ENCODE data around the gene LRRK1.
A peak's percentile ranks its signal among the peaks of the same experiment; 100 is the strongest.

Gene LRRK1

GRCh38 chr15:100951965-100952364 is 32.8 kb downstream of the LRRK1 start:
- H3K4me2 ChIP-seq (ENCODE audit: insufficient read depth, low read length, poor library complexity, severe bottlenecking): no peak overlapping the region
- no peak overlapping the region for H3K9ac ChIP-seq (ENCODE audit: low read depth, low read length, poor library complexity)
- H3K4ac ChIP-seq (ENCODE audit: low read length): no peak overlapping the region
- H3K4me3 ChIP-seq (ENCODE audit: low read length in 2 of 2): no peak overlapping the region
- no peak overlapping the region for H2AK5ac ChIP-seq (ENCODE audit: low read depth, low read length)
- H2BK12ac ChIP-seq (ENCODE audit: low read length): no peak overlapping the region
- no peak overlapping the region for H4K8ac ChIP-seq (ENCODE audit: low read depth, low read length)
- H2BK120ac ChIP-seq (ENCODE audit: low read depth, low read length): no peak overlapping the region
- WGBS, 2 donors (ENCODE audit: extremely low coverage in 2 of 2, insufficient read length in 2 of 2, insufficient replicate concordance in 1 of 2): no CpG with 5 or more reads among the region's 5 CpGs
- H2AFZ ChIP-seq (ENCODE audit: low read length): no peak overlapping the region
- H2BK5ac ChIP-seq (ENCODE audit: low read length): no peak overlapping the region
- H3K79me1 ChIP-seq (ENCODE audit: low read depth, low read length): no peaks in the 10 kb centered on the region
- no peak overlapping the region for H3K18ac ChIP-seq (ENCODE audit: low read length)
- H3K27me3 ChIP-seq (ENCODE audit: control insufficient read depth in 3 of 3, insufficient read depth in 3 of 3, low read depth in 1 of 3, low read length in 3 of 3): no peaks in the 10 kb centered on the region
- no peak overlapping the region for H4K91ac ChIP-seq (ENCODE audit: low read depth, low read length, poor library complexity)
- no peaks in the 10 kb centered on the region for H3K36me3 ChIP-seq (replicated peaks in 1 of 2; ENCODE audit: control insufficient read depth in 2 of 2, insufficient read depth in 2 of 2, low read length in 2 of 2)
- H3K14ac ChIP-seq (ENCODE audit: low read length): no peak overlapping the region
- no peak overlapping the region for H3K27ac ChIP-seq (replicated peaks; ENCODE audit: low read length)
- no peak overlapping the region for H3K23ac ChIP-seq (ENCODE audit: low read depth, low read length, poor library complexity)
- peaks cover 0 to 2% of the 10 kb centered on the region in 2 donors for H3K9me3 ChIP-seq (replicated peaks in 1 of 2; ENCODE audit: control insufficient read depth in 2 of 2, insufficient read depth in 1 of 2, low read depth in 1 of 2, low read length in 2 of 2)
- H3K4me1 ChIP-seq (ENCODE audit: control insufficient read depth in 2 of 2, insufficient read depth in 1 of 2, low read depth in 1 of 2, low read length in 2 of 2): no peaks in the 10 kb centered on the region
- DNase-seq (ENCODE audit: low spot score): no peak
- H2BK15ac ChIP-seq (ENCODE audit: low read length): no peak overlapping the region

DNA sequence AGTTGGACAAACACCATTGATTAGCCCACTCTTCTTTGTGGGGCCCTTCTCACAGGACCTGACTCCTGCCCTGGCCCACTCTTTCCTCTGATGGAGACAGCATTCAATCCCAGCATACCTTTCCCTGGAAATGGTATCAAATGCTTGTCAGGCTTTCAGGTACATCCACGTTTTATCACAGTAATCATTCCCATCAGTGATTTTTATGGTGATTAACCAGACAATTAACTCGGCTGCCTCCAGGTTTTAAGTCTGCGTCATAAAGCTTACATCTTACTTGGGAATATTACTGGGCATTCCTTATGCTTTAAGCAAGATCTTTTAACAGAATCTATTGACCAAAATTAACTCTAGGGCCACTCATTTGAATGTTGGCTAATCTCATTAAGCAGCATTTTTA is 33.4 kb downstream of the LRRK1 start:
- Histone ChIP-seq H2BK15ac (ENCODE audit: low read length) (no peak overlapping the region), H3K9me3 (replicated peaks in 1 of 2; ENCODE audit: control insufficient read depth in 2 of 2, insufficient read depth in 1 of 2, low read depth in 1 of 2, low read length in 2 of 2) (peaks cover 0 to 2% of the 10 kb centered on the region in 2 donors), H3K4ac (ENCODE audit: low read length) (no peak overlapping the region), H2AFZ (ENCODE audit: low read length) (no peak overlapping the region), H3K27me3 (ENCODE audit: control insufficient read depth in 3 of 3, insufficient read depth in 3 of 3, low read depth in 1 of 3, low read length in 3 of 3) (no peaks in the 10 kb centered on the region), H4K8ac (ENCODE audit: low read depth, low read length) (no peak overlapping the region), H2BK5ac (ENCODE audit: low read length) (no peak overlapping the region), H3K4me1 (ENCODE audit: control insufficient read depth in 2 of 2, insufficient read depth in 1 of 2, low read depth in 1 of 2, low read length in 2 of 2) (no peaks in the 10 kb centered on the region), H3K9ac (ENCODE audit: low read depth, low read length, poor library complexity) (no peak overlapping the region), H3K18ac (ENCODE audit: low read length) (no peak overlapping the region), H3K27ac (replicated peaks; ENCODE audit: low read length) (no peak overlapping the region), H3K36me3 (replicated peaks in 1 of 2; ENCODE audit: control insufficient read depth in 2 of 2, insufficient read depth in 2 of 2, low read length in 2 of 2) (no peaks in the 10 kb centered on the region), H3K4me3 (ENCODE audit: low read length in 2 of 2) (no peak overlapping the region), H2BK12ac (ENCODE audit: low read length) (no peak overlapping the region), H2AK5ac (ENCODE audit: low read depth, low read length) (no peak overlapping the region), H3K4me2 (ENCODE audit: insufficient read depth, low read length, poor library complexity, severe bottlenecking) (no peak overlapping the region), H3K23ac (ENCODE audit: low read depth, low read length, poor library complexity) (no peak overlapping the region), H2BK120ac (ENCODE audit: low read depth, low read length) (no peak overlapping the region), H3K79me1 (ENCODE audit: low read depth, low read length) (no peaks in the 10 kb centered on the region), H3K14ac (ENCODE audit: low read length) (no peak overlapping the region), H4K91ac (ENCODE audit: low read depth, low read length, poor library complexity) (no peak overlapping the region)
- DNase-seq (ENCODE audit: low spot score): no peak
- WGBS, 2 donors (ENCODE audit: extremely low coverage in 2 of 2, insufficient read length in 2 of 2, insufficient replicate concordance in 1 of 2): no CpG with 5 or more reads among the region's 3 CpGs

DNA sequence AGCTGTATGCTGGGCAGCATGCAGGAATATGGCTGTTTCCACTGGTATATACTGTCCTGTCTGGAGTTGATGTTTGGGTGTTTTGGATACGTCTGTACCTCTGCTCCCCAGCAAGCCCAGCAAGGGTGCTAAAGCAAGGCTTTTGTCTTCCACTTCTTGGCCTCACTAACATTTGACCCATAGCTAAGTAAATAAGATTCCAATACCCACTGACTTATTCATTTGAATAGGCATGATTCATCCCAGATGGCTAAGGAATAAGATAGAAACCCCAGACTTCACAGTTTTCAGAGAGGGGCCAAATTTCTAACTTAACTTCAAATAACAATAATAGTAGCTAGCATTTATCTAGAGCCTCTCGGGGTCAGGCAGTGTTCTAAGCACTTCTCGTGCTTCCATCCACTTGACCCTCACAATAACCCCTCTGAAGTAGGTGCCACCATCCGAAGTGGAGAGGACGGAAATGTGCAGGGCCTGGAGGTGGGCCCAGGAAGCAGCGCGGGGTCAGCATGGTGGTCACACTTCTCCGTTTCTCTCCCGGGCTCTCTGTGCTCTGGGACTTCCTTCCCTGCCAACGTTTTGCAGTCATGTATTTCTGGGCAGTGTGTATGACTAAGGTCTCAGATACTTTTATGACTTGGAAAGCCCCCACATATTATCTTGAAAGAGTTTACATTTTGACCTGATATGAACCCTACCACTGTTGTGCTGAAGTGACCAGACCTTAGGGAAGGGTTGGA is 39.3 kb downstream of the LRRK1 start:
- no peak overlapping the region for H3K4ac ChIP-seq (ENCODE audit: low read length)
- no peak for DNase-seq (ENCODE audit: low spot score)

DNA sequence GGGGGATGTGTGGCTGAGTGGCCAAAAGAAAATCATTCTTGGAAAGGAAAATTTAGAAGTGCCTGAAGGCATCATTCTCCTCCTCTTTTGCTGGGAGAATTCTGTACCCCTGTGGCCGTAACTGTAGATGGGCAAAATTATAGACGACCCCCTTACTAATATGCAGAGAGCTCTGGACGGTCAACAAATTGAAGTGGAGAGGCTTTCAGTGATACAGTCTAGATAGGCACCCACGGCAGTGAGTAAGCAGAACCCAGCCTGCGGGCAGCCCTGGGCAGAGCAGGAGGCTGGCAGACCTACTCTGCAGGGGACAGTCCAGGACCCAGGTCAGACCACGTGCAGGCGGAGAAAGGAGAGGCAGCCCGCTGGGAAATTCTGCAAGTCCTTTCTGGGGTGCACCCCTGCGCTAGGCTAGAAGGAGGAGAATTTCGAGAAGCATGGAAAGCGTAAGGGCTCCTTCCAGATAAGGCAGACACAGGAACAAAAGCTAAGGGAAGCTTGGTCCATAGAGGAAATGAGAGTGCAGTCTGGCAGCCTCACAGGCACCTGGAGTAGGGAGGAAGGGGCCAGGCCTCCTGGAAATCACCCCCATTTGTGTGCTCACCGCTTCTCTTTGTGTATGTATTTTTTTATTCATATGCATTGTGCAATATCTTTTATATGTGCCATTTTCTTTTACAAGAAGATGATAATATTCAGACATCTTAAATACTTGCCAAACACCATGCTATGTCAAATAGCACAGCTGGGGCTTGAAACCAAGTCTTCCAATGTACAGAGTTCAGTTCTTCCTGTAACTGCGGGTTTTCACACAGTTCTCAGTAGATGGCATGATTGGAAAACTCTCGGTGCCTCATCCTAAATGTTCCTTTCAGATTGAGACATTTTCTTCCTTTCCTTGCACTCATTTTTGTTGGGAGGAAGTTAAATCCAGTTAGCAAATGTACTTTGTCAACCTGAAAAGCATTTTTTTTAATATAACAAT is 40.2 kb downstream of the LRRK1 start:
- Histone ChIP-seq H3K4ac (ENCODE audit: low read length) (no peak overlapping the region), H2BK5ac (ENCODE audit: low read length) (no peak overlapping the region), H2BK120ac (ENCODE audit: low read depth, low read length) (no peak overlapping the region), H3K23ac (ENCODE audit: low read depth, low read length, poor library complexity) (peak overlapping the region; percentile 20), H4K91ac (ENCODE audit: low read depth, low read length, poor library complexity) (no peak overlapping the region), H3K18ac (ENCODE audit: low read length) (no peak overlapping the region), H3K14ac (ENCODE audit: low read length) (no peak overlapping the region), H3K4me1 (ENCODE audit: control insufficient read depth in 2 of 2, insufficient read depth in 1 of 2, low read depth in 1 of 2, low read length in 2 of 2) (no peaks in the 10 kb centered on the region), H3K27ac (replicated peaks; ENCODE audit: low read length) (no peak overlapping the region), H2AFZ (ENCODE audit: low read length) (no peak overlapping the region), H3K9me3 (replicated peaks in 1 of 2; ENCODE audit: control insufficient read depth in 2 of 2, insufficient read depth in 1 of 2, low read depth in 1 of 2, low read length in 2 of 2) (no peaks in the 10 kb centered on the region), H2AK5ac (ENCODE audit: low read depth, low read length) (no peak overlapping the region), H3K9ac (ENCODE audit: low read depth, low read length, poor library complexity) (no peak overlapping the region), H3K36me3 (replicated peaks in 1 of 2; ENCODE audit: control insufficient read depth in 2 of 2, insufficient read depth in 2 of 2, low read length in 2 of 2) (no peaks in the 10 kb centered on the region), H3K27me3 (ENCODE audit: control insufficient read depth in 3 of 3, insufficient read depth in 3 of 3, low read depth in 1 of 3, low read length in 3 of 3) (peaks cover 0 to 15% (median 0%) of the 10 kb centered on the region in 3 experiments), H2BK15ac (ENCODE audit: low read length) (no peak overlapping the region), H3K4me2 (ENCODE audit: insufficient read depth, low read length, poor library complexity, severe bottlenecking) (no peak overlapping the region), H3K79me1 (ENCODE audit: low read depth, low read length) (no peaks in the 10 kb centered on the region), H4K8ac (ENCODE audit: low read depth, low read length) (no peak overlapping the region), H3K4me3 (ENCODE audit: low read length in 2 of 2) (no peak overlapping the region), H2BK12ac (ENCODE audit: low read length) (no peak overlapping the region)
- no peak for DNase-seq (ENCODE audit: low spot score)
- no CpG with 5 or more reads among the region's 14 CpGs for WGBS, 2 donors (ENCODE audit: extremely low coverage in 2 of 2, insufficient read length in 2 of 2, insufficient replicate concordance in 1 of 2)

More for the DNA sequence above, 39.3 kb downstream of the LRRK1 start:
- no peak overlapping the region for H3K23ac ChIP-seq (ENCODE audit: low read depth, low read length, poor library complexity)
- no peak overlapping the region for H2AFZ ChIP-seq (ENCODE audit: low read length)
- H4K91ac ChIP-seq (ENCODE audit: low read depth, low read length, poor library complexity): no peak overlapping the region
- no peak overlapping the region for H3K4me3 ChIP-seq (ENCODE audit: low read length in 2 of 2)
- no peak overlapping the region for H3K18ac ChIP-seq (ENCODE audit: low read length)
- H3K27me3 ChIP-seq (ENCODE audit: control insufficient read depth in 3 of 3, insufficient read depth in 3 of 3, low read depth in 1 of 3, low read length in 3 of 3): peaks cover 0 to 8% (median 0%) of the 10 kb centered on the region in 3 experiments
- H3K4me1 ChIP-seq (ENCODE audit: control insufficient read depth in 2 of 2, insufficient read depth in 1 of 2, low read depth in 1 of 2, low read length in 2 of 2): no peaks in the 10 kb centered on the region
- H2AK5ac ChIP-seq (ENCODE audit: low read depth, low read length): no peak overlapping the region
- no peak overlapping the region for H3K14ac ChIP-seq (ENCODE audit: low read length)
- no peak overlapping the region for H3K9ac ChIP-seq (ENCODE audit: low read depth, low read length, poor library complexity)
- H3K9me3 ChIP-seq (replicated peaks in 1 of 2; ENCODE audit: control insufficient read depth in 2 of 2, insufficient read depth in 1 of 2, low read depth in 1 of 2, low read length in 2 of 2): no peaks in the 10 kb centered on the region
- H2BK5ac ChIP-seq (ENCODE audit: low read length): no peak overlapping the region
- H3K4me2 ChIP-seq (ENCODE audit: insufficient read depth, low read length, poor library complexity, severe bottlenecking): no peak overlapping the region
- H2BK12ac ChIP-seq (ENCODE audit: low read length): no peak overlapping the region
- no peak overlapping the region for H2BK15ac ChIP-seq (ENCODE audit: low read length)
- H3K79me1 ChIP-seq (ENCODE audit: low read depth, low read length): no peaks in the 10 kb centered on the region
- H4K8ac ChIP-seq (ENCODE audit: low read depth, low read length): no peak overlapping the region
- no peak overlapping the region for H2BK120ac ChIP-seq (ENCODE audit: low read depth, low read length)
- no peak overlapping the region for H3K27ac ChIP-seq (replicated peaks; ENCODE audit: low read length)
- WGBS, 2 donors (ENCODE audit: extremely low coverage in 2 of 2, insufficient read length in 2 of 2, insufficient replicate concordance in 1 of 2): no CpG with 5 or more reads among the region's 10 CpGs
- no peaks in the 10 kb centered on the region for H3K36me3 ChIP-seq (replicated peaks in 1 of 2; ENCODE audit: control insufficient read depth in 2 of 2, insufficient read depth in 2 of 2, low read length in 2 of 2)

Measured in neuronal stem cell (in vitro differentiated cells).